Spleen (tissue), 11 donors: ENCODE data around the gene RTN4RL2. TPM values are rescaled to one million over a fixed set of nuclear protein-coding genes. Genes with fewer than 3 reads are reported as not detected.
"Not testable (repeated sequence)": the region's sequence is repeated elsewhere in the genome, so short reads cannot be mapped to it uniquely, and the experiment has no call there.

Experiments used
- DNase-seq: peaks from one replicate; pipeline ENCODE4 v3.0.0-alpha.2; 2020
- H3K27ac ChIP-seq, 8 donors: fragments of 200-600 bp; sonication (generic) in 7 of 8; 1 replicate in 4 of 8; 2 replicates in 4 of 8; pipeline versions ENCODE4 v1.5.0 to v1.8.0; 2016 to 2021; ENCODE audit warnings: inconsistent platforms in 4 of 8, mild to moderate bottlenecking in 4 of 8, moderate library complexity in 1 of 8
- H3K27me3 ChIP-seq, 7 donors: fragments of 200-600 bp; sonication (generic) in 6 of 7; replicated peaks in 1 of 7; 1 replicate in 4 of 7; 2 replicates in 3 of 7; pipeline versions ENCODE4 v1.5.0 to v1.8.0; 2016 to 2021; ENCODE audit warnings: inconsistent platforms in 3 of 7, mild to moderate bottlenecking in 1 of 7
- H3K36me3 ChIP-seq, 6 donors: fragments of 200-600 bp; sonication (generic) in 5 of 6; 1 replicate in 4 of 6; 2 replicates in 2 of 6; pipeline versions ENCODE4 v1.5.0 to v1.8.0; 2016 to 2021; ENCODE audit warnings: inconsistent platforms in 2 of 6
- H3K4me1 ChIP-seq, 6 donors: fragments of 200-600 bp; sonication (generic) in 5 of 6; 1 replicate in 3 of 6; 2 replicates in 3 of 6; pipeline versions ENCODE4 v1.5.0 to v1.8.0; 2016 to 2021; ENCODE audit warnings: inconsistent platforms in 3 of 6
- H3K4me3 ChIP-seq, 8 donors: fragments of 200-600 bp; sonication (generic) in 7 of 8; 1 replicate in 4 of 8; 2 replicates in 4 of 8; pipeline versions ENCODE4 v1.5.0 to v1.8.0; 2016 to 2021; ENCODE audit warnings: inconsistent platforms in 4 of 8, mild to moderate bottlenecking in 4 of 8, moderate library complexity in 2 of 8
- H3K9me3 ChIP-seq, 8 donors: fragments of 200-600 bp; sonication (generic) in 7 of 8; 1 replicate in 4 of 8; 2 replicates in 4 of 8; pipeline versions ENCODE4 v1.5.0 to v1.8.0; 2016 to 2021; ENCODE audit warnings: inconsistent platforms in 4 of 8
- CTCF ChIP-seq, 11 experiments: fragments of 200-600 bp in 7 of 11; fragments of 450-650 bp in 4 of 11; sonication (generic) in 4 of 11; IDR thresholded peaks in 8 of 11; conservative IDR thresholded peaks in 3 of 11; 1 replicate in 7 of 11; 2 replicates in 4 of 11; pipeline versions ENCODE4 v1.4.0 to v1.8.0; 2016 to 2021; ENCODE audit warnings: antibody characterized with exemption in 11 of 11, inconsistent platforms in 4 of 11, mild to moderate bottlenecking in 1 of 11
- POLR2A ChIP-seq, 3 donors: fragments of 450-650 bp; IDR thresholded peaks; one replicate each; pipeline ENCODE4 v1.5.1; 2017; ENCODE audit warnings: antibody characterized with exemption in 3 of 3, mild to moderate bottlenecking in 1 of 3
- POLR2AphosphoS5 ChIP-seq, 3 donors: sonication (generic); formaldehyde crosslinking; IDR thresholded peaks; one replicate each; pipeline ENCODE4 v1.5.1; 2017; ENCODE audit warnings: antibody characterized with exemption in 3 of 3
- WGBS, 5 donors: extraction: QIAGEN DNeasy Blood & Tissue Kit in 3 of 5; methylation state at CpG; one replicate each; pipeline versions ENCODE4 v1.1.5 to v1.1.7; 2013 to 2018; 5-methylcytosine and 5-hydroxymethylcytosine counted together
- intact Hi-C: fragments of 100-400 bp; cut with DNase I; formaldehyde crosslinking; loops from one replicate; pipeline ENCODE4 v1.15.0; 2023; ENCODE audit warnings: low total_unique reads
- polyA plus RNA-seq, 3 donors: library from polyadenylated mRNA; stranded (reverse); fragments of 200-250 nt; gene quantifications; one replicate each; pipeline ENCODE4 v1.2.1, GENCODE V29; 2013
- total RNA-seq, 7 donors: library from RNA; depleted of rRNA in 3 of 7; stranded (reverse); fragments of >200 nt in 3 of 7; fragmentation: NEBNext Ultra II Directional in 4 of 7; extraction: Animal tissue kit (Norgen Biotek cat#: 25700) in 4 of 7; gene quantifications; one replicate each; pipeline versions ENCODE4 v1.1.0 to v1.2.1, GENCODE V29; 2016 to 2021
- donor health status: healthy with polysubstance abuse.
- donor health status: DM: no; HTN: no; CAD: no; lungs with moderate emphysema.
- donor health status: DM: no; HTN: no; CAD: no.
- donor health status: Bipolar disorder and iron deficiency.
- donor health status: healthy.
- donor health status: DM: no; HTN: no; CAD: no.
- donor health status: DM: yes; HTN: yes; CAD: no.

Gene RTN4RL2
- total and polyA plus RNA-seq, 10 donors = 0.15 to 2.0 (median 0.44) TPM

- H3K27ac ChIP-seq = no peak overlapping the region
- DNase-seq = peak; percentile 2
Observed at GRCh38 chr11:57444362-57445121, 15.8 kb upstream of the RTN4RL2 start.

GRCh38 chr11:57445122-57445394, 15.3 kb upstream of the RTN4RL2 start:
- WGBS, 5 donors = 77 to 93% (median 85%) methylated on average over 9 of the region's 9 CpGs

More at GRCh38 chr11:57444362-57445121, 15.8 kb upstream of the RTN4RL2 start:
- H3K4me1 ChIP-seq = no peaks in the 10 kb centered on the region
- H3K4me3 ChIP-seq = no peak overlapping the region
- no peak for TF ChIP-seq POLR2A (IDR thresholded peaks at IDR 0.05)
- no peaks in the 10 kb centered on the region for H3K9me3 ChIP-seq
- intact Hi-C loops = no loop called here
- H3K27me3 ChIP-seq = peaks cover 0 to 17% (median 0%) of the 10 kb centered on the region in 7 donors
- 72 to 85% (median 75%) methylated on average over 9 of the region's 9 CpGs for WGBS, 5 donors
- no peaks in the 10 kb centered on the region for H3K36me3 ChIP-seq

DNA sequence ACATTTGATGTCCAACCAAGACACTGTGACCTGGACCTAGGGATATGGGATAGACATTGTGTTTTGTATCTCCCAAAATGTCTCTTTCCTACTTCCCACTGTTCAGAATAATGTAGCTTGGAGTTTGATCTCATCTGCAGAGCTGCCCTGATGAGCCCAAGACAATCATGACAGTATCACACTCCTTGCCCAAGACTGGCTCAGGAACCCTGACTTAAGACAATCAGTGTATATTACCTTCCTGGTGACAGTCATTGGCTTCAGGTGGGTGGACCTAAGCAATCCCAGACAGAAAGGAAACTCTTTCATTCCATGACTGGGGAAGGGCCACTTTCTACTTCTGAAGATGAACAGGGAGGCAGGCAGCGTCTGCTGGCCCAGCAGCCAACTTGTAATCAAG, 14.3 kb upstream of the RTN4RL2 start:
- intact Hi-C loops = no loop called here
- TF ChIP-seq CTCF (IDR thresholded peaks at IDR 0.05 in 8 of 11, conservative IDR thresholded peaks at IDR 0.05 in 3 of 11) = no peak
- TF ChIP-seq POLR2A (IDR thresholded peaks at IDR 0.05) = no peak
- no peak for TF ChIP-seq POLR2AphosphoS5 (IDR thresholded peaks at IDR 0.05)
- Histone ChIP-seq H3K9me3 (no peaks in the 10 kb centered on the region), H3K27ac (no peak overlapping the region), H3K4me3 (no peak overlapping the region), H3K27me3 (peaks cover 0 to 17% (median 0%) of the 10 kb centered on the region in 7 donors), H3K4me1 (no peaks in the 10 kb centered on the region), H3K36me3 (no peaks in the 10 kb centered on the region)
- peak; percentile 31 for DNase-seq
- 58 to 87% (median 78%) methylated on average over 1 of the region's 1 CpG for WGBS, 5 donors

More at GRCh38 chr11:57445122-57445394, 15.3 kb upstream of the RTN4RL2 start:
- H3K36me3 ChIP-seq, H3K4me3 ChIP-seq, H3K27ac ChIP-seq, intact Hi-C loops, H3K4me1 ChIP-seq, H3K9me3 ChIP-seq: not testable (repeated sequence)
- H3K27me3 ChIP-seq = peaks cover 0 to 17% (median 0%) of the 10 kb centered on the region in 7 donors
- DNase-seq = peak; percentile 15

- no peak for TF ChIP-seq POLR2A (IDR thresholded peaks at IDR 0.05)
- no peak for TF ChIP-seq CTCF (IDR thresholded peaks at IDR 0.05 in 8 of 11, conservative IDR thresholded peaks at IDR 0.05 in 3 of 11)
- no peak for TF ChIP-seq POLR2AphosphoS5 (IDR thresholded peaks at IDR 0.05)
- Histone ChIP-seq H3K36me3 (no peaks in the 10 kb centered on the region), H3K27me3 (peaks cover 0 to 30% (median 14%) of the 10 kb centered on the region in 7 donors), H3K27ac (no peak overlapping the region), H3K9me3 (no peaks in the 10 kb centered on the region), H3K4me1 (peaks cover 7 to 18% (median 17%) of the 10 kb centered on the region in 6 donors), H3K4me3 (no peak overlapping the region)
- intact Hi-C loops = no loop called here
- WGBS, 5 donors = 73 to 100% (median 91%) methylated on average over 2 of the region's 2 CpGs
- peak; percentile 30 for DNase-seq
Observed at GRCh38 chr11:57453543-57454177, 6.7 kb upstream of the RTN4RL2 start.

DNA sequence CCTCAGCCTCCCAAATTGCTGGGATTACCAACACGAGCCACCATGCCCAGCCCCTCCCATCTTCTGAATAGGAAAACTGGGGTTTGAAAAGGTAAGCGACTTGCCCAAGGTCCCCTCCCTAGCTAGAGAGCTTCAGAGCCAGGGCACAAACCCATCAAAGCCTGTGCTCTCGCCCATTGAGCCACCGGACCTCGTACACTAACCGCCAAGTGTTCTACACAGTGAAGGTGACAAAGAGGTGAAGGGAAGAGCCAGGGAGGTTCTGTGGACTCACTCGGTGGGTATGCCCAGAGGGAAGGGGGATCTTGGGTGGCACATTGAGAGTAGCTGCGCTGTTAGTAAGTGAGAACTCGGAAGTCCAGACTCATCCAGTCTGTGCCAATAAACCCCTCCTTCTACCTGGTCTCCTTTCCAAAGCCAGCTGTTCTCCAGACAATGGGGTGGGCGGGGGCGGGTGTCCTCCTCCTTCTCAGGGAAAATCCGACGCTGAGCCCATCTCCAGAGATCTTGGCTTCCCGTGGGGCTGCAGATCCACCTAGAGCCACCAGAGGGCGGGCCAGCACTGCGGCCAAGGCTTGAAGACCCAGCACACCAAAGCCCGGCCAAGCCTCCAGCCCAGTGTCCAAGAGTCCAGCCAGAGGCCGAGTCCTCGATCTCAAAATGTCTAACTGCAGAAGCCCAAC, 3.2 kb upstream of the RTN4RL2 start:
- H3K4me3 ChIP-seq = peak overlapping the region in 1 of 8 donors; percentile 71
- intact Hi-C loops = loop anchor here (2.0 to 5.0 kb wide), 2 partner anchors 70 to 185 kb away; no protein-coding TSS in a partner anchor
- H3K4me1 ChIP-seq = peaks cover 22 to 47% (median 42%) of the 10 kb centered on the region in 6 donors
- TF ChIP-seq POLR2AphosphoS5 (IDR thresholded peaks at IDR 0.05) (peak in 2 of 3 donors; percentile 51 to 60), POLR2A (IDR thresholded peaks at IDR 0.05) (no peak), CTCF (IDR thresholded peaks at IDR 0.05 in 8 of 11, conservative IDR thresholded peaks at IDR 0.05 in 3 of 11) (peak; percentile 93 to 99 (median 98))
- no peaks in the 10 kb centered on the region for H3K36me3 ChIP-seq
- peaks cover 5 to 64% (median 39%) of the 10 kb centered on the region in 7 donors for H3K27me3 ChIP-seq
- 14 to 19% (median 15%) methylated on average over 17 to 19 of the region's 19 CpGs for WGBS, 5 donors
- H3K9me3 ChIP-seq = no peaks in the 10 kb centered on the region
- peak; percentile 95 for DNase-seq
- no peak overlapping the region for H3K27ac ChIP-seq
